Muscle of arm (tissue), 12 donors: ENCODE measurements around the gene NEIL3. TPM values are rescaled to one million over a fixed set of nuclear protein-coding genes. Genes with fewer than 3 reads are reported as not detected.
"Not testable (repeated sequence)": the region's sequence is repeated elsewhere in the genome, so short reads cannot be mapped to it uniquely, and the experiment has no call there.

Experiments used
- DNase-seq: peaks from one replicate; pipeline ENCODE4 v3.0.0-alpha.2; 2013
- polyA plus RNA-seq, 12 donors: library from polyadenylated mRNA; unstranded; fragments of 120-200 nt; gene quantifications; one replicate each; pipeline ENCODE4 v1.2.1, GENCODE V29; 2013; ENCODE audit not compliant: insufficient read length in 12 of 12

The NEIL3 gene
- polyA plus RNA-seq, 12 donors = 2.1 to 6.0 (median 3.8) TPM; not detected in 2

- DNase-seq = no peak
Observed at GRCh38 chr4:177301126-177301639, 8.5 kb upstream of the NEIL3 start.

DNA sequence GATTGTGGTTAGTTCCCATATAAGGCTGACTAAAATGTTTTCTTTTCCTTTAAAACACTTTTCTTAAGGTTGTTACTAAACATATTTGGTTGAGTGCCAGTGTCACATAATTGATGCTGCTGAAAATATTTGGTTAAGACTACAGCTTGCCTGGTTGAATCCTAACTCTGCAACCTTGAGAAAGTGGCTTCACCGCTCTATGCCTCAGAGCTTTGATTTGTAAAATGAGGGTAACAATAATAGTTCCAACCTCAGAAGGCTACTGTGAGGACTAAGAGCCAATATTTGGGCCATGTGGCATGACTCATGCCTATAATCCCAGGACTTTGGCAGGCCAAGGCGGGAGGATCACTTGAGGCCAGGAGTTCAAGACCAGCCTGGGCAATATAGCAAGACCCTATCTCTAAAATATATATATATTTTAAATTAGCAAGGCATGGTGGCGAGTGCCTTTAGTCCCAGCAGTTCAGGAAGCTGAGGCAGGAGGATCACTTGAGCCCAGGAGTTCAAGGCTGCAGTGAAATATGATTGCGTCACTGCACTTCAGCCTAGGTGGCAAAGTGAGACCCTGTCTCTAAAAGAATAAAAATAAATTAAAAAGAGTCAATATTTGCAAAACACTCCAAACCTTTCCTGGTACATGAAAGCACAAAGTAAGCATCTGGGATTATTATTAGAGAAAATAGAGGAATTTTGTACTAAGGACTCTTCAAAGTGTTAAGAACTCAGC is 7.1 kb upstream of the NEIL3 start:
- DNase-seq = no peak

DNA sequence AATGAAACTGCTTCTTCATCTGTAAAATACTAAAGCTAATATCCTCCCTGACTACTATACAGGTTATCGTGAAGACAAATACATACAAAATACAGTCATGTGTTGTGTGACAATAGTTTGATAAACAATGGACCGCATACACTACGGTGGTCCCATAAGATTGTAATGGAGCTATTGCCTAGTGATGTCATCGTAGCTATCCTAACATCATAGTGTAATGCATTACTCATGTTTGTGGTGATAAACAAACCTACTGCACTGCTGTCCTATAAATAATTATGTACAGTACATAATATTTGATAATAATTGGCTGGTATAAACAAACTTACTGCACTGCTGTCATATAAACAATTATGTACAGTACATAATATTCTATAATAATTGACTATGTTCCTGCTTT is 5.6 kb upstream of the NEIL3 start:
- DNase-seq = no peak

- DNase-seq = not testable (repeated sequence)
Observed at GRCh38 chr4:177304864-177305263, 4.8 kb upstream of the NEIL3 start.

GRCh38 chr4:177308125-177308524 is 1.5 kb upstream of the NEIL3 start:
- DNase-seq = no peak

GRCh38 chr4:177308847-177309521 is 690 bp upstream of the NEIL3 start:
- no peak for DNase-seq

GRCh38 chr4:177311589-177311988 is 1.9 kb downstream of the NEIL3 start:
- DNase-seq = no peak

DNA sequence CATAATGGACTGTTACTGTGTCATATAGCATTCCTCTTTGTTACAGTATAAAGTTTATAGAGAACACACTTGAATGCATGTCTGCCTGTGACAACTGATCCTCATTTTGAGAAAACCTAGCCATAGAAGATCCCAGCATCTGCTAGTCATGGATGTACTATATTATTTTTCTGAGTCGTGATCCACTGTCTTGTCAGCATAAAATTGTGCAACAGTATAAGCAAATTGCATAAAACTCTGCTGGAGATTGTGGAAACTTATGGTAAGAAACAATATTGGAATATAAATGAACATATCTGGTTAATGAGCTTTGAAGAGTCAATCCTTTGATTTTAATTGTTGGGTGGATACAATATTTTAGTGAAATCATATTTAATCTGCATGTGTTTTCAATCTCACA is 3.6 kb downstream of the NEIL3 start:
- no peak for DNase-seq

DNA sequence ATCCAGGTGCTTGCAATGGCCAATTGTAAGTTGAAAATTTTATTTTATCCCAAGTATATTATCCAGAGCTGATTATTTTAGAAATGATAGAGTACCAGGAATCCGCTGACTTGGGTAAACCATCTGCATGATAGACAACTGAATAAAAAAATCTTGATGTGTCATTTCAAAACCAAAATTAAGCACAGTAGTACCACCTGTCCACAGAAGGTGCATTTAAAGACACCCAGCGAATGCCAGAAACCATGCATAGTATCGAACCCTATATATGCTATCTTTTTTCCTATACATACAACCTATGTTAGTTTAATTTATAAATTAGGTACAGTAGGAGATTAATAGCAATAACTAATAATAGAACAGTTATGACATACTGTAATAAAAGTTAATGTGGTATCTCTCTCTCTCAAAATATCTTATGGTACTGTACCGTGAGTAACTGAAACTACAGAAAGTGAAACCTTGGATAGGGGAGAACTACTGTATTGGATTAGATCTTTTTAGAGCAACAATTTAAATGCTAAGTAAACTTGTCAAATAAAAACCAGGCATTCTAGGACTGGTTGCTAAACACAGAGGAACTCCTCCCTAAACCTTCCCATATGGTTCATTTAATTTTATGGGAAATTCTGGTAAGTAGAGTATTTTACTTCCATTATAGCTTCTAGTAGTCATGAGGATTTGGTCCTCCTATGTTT is 6.2 kb downstream of the NEIL3 start:
- no peak for DNase-seq

DNA sequence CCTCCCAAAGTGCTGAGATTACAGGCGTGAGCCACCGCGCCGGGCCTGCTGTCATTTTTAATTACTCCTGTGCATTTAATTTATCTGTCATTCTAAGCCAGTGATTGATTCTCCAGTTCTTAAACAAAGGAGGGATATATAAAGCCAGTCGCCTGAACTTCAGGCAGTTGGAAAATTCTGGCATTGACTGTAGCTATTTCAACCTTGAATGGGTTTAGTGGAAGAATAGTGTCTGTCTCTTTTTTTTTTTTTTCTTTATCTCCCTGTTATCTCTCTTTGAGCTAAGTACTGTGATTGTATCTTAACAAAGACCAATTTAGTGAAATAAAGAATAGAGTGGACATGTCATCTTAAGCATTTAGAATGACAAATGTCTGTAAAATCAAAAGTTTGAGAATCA is 11.0 kb downstream of the NEIL3 start:
- no peak for DNase-seq

DNA sequence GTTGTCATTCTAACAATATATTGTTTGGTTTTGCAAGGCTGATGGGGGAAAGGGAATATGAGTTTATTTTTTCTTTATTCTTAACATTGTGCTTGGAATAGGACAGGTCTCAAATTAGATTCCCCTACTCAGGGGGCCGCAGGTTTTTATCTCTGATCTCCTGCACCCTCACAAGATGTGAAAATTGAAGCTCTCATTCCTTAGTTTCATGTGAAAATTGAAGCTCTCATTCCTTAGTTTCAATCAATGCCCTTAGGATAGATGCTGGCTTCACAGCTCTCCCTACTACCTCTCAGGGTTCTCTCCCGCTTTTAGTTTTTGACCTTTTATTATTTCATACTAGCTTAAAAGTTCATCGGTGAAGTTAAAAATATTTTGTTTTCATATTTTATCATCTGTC is 12.0 kb downstream of the NEIL3 start:
- DNase-seq = no peak

- peak; percentile 25 for DNase-seq
Observed at GRCh38 chr4:177322266-177322665, 12.6 kb downstream of the NEIL3 start.

DNA sequence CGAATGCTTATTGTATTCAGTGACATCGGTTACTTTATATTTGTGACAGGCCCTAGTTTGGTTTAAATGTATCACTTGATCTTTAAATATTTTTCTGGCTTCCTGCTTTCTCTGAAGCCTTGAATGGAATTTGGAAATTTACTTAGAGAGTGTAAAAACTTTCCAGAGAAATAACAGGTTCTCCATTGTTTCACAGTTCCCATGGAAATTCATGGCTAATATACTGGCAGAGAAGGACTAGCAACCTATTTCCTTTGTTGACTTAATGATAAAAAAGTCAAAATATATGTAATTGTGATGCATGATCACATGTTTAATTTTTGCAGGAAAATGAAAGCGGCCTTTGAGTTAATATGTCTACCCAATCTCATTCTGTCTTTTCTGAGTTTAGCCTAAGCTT is 13.2 kb downstream of the NEIL3 start:
- DNase-seq = peak; percentile 29

- DNase-seq = no peak
Observed at GRCh38 chr4:177323416-177323815, 13.7 kb downstream of the NEIL3 start.

DNA sequence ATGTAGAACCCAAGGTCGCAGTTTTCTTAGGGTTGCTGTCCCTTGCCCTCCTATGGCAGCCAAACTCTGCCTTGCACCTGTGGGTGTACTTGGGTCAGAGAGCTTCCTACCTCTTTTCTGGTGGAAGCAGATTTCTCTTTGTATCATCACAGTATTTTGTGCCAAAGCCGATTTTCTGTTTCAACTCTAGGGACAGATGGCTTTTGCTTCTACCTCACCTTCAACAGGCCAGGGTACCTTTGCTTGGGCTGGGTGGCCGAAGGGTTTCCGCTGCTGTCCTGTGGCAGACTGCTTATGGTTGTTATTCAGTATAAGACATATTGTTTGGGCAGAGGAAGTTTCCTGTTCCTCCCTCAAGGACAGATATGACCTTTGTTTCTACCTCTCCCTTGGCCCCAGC is 22.4 kb downstream of the NEIL3 start:
- no peak for DNase-seq

- DNase-seq = no peak
Observed at GRCh38 chr4:177339477-177340374, 30.1 kb downstream of the NEIL3 start.

- DNase-seq = no peak
Observed at GRCh38 chr4:177348348-177348747, 38.7 kb downstream of the NEIL3 start.

GRCh38 chr4:177349191-177349590 is 39.5 kb downstream of the NEIL3 start:
- no peak for DNase-seq

DNA sequence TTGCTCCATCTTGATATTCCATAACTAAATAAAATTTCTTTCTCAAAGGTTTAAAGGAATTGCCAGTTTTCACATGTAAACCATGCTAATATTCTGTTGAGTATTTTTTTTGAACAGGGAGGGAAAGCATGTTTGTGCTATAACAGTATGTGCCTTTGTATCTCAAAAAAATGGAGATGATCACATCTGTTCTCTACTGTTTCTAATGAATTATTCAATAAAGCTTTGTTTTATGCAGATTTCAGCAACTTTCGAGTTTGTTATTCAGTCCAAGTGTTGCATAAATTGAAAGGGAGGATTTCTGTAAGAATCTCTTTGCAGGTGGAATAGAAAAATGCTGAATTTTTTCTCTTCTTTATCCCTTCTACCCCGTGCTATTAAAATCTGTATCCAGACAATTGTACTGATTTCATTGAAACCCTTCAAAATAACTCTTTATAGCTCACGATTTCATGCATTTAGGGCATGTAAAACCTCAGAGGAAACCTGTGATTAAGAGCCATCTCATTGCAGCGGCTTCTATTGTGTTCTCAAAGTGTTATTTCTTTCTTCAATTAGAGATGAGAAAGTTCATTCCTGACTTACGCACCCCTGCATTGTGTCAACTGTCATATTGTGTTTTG is 42.1 kb downstream of the NEIL3 start:
- no peak for DNase-seq

- DNase-seq = no peak
Observed at GRCh38 chr4:177356206-177356605, 46.5 kb downstream of the NEIL3 start.

DNA sequence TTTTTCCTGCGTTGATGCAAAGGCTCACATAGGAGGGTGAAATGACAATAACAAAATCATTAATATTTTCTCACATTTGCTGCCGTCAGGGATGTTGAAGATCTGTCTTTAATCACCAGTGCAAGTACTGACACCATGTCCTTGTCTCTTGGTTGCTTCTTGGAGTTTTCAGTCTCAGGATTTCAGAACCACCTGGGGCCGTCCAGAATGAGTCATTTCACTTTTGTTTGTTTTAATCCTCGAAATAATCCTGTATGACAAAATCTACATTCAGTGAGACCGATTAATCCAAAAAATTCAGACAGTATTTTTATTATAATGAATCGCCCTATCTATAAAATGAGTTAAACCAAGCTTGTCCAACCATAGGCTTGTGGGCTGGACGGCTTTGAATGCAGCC is 47.2 kb downstream of the NEIL3 start:
- no peak for DNase-seq
